Neural progenitor cell (in vitro differentiated cells): ENCODE data around the gene CDC14A. TPM values are rescaled to one million over a fixed set of nuclear protein-coding genes. Genes with fewer than 3 reads are reported as not detected.

Experiments used
- DNase-seq: peaks from one replicate; pipeline ENCODE4 v3.0.0-alpha.2; 2016; ENCODE audit warnings: low spot score
- H2AFZ ChIP-seq: fragments of 200-600 bp; sonication (generic); replicated peaks from 2 replicates; pipeline ENCODE4 v1.6.1; 2016; ENCODE audit warnings: antibody characterized with exemption
- H3F3A ChIP-seq: fragments of 200-600 bp; sonication (generic); 2 replicates; pipeline ENCODE4 v1.6.1; 2016; ENCODE audit warnings: antibody characterized with exemption, low read depth
- H3K27ac ChIP-seq: fragments of 200-600 bp; sonication (generic); 2 replicates; pipeline ENCODE4 v1.5.1; 2016; ENCODE audit warnings: mild to moderate bottlenecking
- H3K27me3 ChIP-seq: fragments of 200-600 bp; sonication (generic); 2 replicates; pipeline ENCODE4 v1.6.1; 2016; ENCODE audit warnings: mild to moderate bottlenecking, moderate library complexity
- H3K36me3 ChIP-seq: fragments of 200-600 bp; sonication (generic); 2 replicates; pipeline ENCODE4 v1.5.1; 2016
- H3K4me1 ChIP-seq: fragments of 200-600 bp; sonication (generic); 2 replicates; pipeline ENCODE4 v1.6.1; 2016; ENCODE audit warnings: mixed run types
- H3K4me2 ChIP-seq: fragments of 200-600 bp; sonication (generic); 2 replicates; pipeline ENCODE4 v1.6.1; 2016
- H3K4me3 ChIP-seq: fragments of 200-600 bp; sonication (generic); 2 replicates; pipeline ENCODE4 v1.5.1; 2016
- H3K79me2 ChIP-seq: fragments of 200-600 bp; sonication (generic); 2 replicates; pipeline ENCODE4 v1.6.1; 2016; ENCODE audit warnings: low read depth
- H3K9ac ChIP-seq: fragments of 200-600 bp; sonication (generic); 2 replicates; pipeline ENCODE4 v1.6.1; 2016
- H3K9me3 ChIP-seq: fragments of 200-600 bp; sonication (generic); 2 replicates; pipeline ENCODE4 v1.5.1; 2016; ENCODE audit warnings: low read depth
- H4K20me1 ChIP-seq: fragments of 200-600 bp; sonication (generic); 2 replicates; pipeline ENCODE4 v1.6.1; 2016; ENCODE audit warnings: low read depth
- H3K27ac Mint-ChIP-seq: 3 replicates; pipeline ENCODE4 v1.8.0; 2021; ENCODE audit warnings: mixed read lengths
- H3K27me3 Mint-ChIP-seq: 2 replicates; pipeline ENCODE4 v1.8.0; 2022; ENCODE audit warnings: low read depth, mild to moderate bottlenecking, inconsistent platforms, moderate library complexity, mixed read lengths; ENCODE audit not compliant: insufficient read depth
- H3K36me3 Mint-ChIP-seq: 3 replicates; pipeline ENCODE4 v1.8.0; 2021; ENCODE audit warnings: mixed read lengths
- H3K4me1 Mint-ChIP-seq: 3 replicates; pipeline ENCODE4 v1.8.0; 2021; ENCODE audit warnings: mixed read lengths
- H3K4me3 Mint-ChIP-seq: 3 replicates; pipeline ENCODE4 v1.8.0; 2021; ENCODE audit warnings: mild to moderate bottlenecking, moderate library complexity, mixed read lengths
- H3K9me3 Mint-ChIP-seq: 3 replicates; pipeline ENCODE4 v1.8.0; 2020; ENCODE audit warnings: mixed read lengths
- CTCF ChIP-seq: fragments of 200-600 bp; sonication (generic); IDR thresholded peaks from 2 replicates; pipeline ENCODE4 v1.5.1; 2017; ENCODE audit warnings: antibody characterized with exemption, mild to moderate bottlenecking
- EZH2 ChIP-seq: fragments of 200-600 bp; sonication (generic); IDR thresholded peaks from 2 replicates; pipeline ENCODE4 v1.6.1; 2017; ENCODE audit warnings: antibody characterized with exemption, mild to moderate bottlenecking, moderate library complexity
- EZH2phosphoT487 ChIP-seq: fragments of 200-600 bp; sonication (generic); IDR thresholded peaks from 2 replicates; pipeline ENCODE4 v1.6.1; 2017; ENCODE audit warnings: antibody characterized with exemption
- total RNA-seq: library from RNA; depleted of rRNA; stranded (reverse); fragments of >200 nt; gene quantifications from 2 replicates; pipeline ENCODE4 v1.2.3, GENCODE V29; 2015; ENCODE audit warnings: low replicate concordance

Gene CDC14A
- total RNA-seq, 1 donor from 2014 or later: 37.0 TPM

- no peaks in the 10 kb centered on the region for H3K4me1 Mint-ChIP-seq
- H3K9me3 ChIP-seq: no peaks in the 10 kb centered on the region
- H3K36me3 ChIP-seq: no peaks in the 10 kb centered on the region
- H3K27ac ChIP-seq: no peak overlapping the region
- H3K9ac ChIP-seq: no peak overlapping the region
- no peak overlapping the region for H3K27ac Mint-ChIP-seq
- no peak for DNase-seq
- H3K4me3 ChIP-seq: no peak overlapping the region
- peaks cover 2% of the 10 kb centered on the region for H3K36me3 Mint-ChIP-seq
- no peaks in the 10 kb centered on the region for H3K79me2 ChIP-seq
- no peaks in the 10 kb centered on the region for H3K27me3 ChIP-seq
- H3K27me3 Mint-ChIP-seq: no peaks in the 10 kb centered on the region
- H2AFZ ChIP-seq: no peak overlapping the region
- H3F3A ChIP-seq: no peaks in the 10 kb centered on the region
- H4K20me1 ChIP-seq: no peaks in the 10 kb centered on the region
- no peak overlapping the region for H3K4me2 ChIP-seq
- no peak for TF ChIP-seq EZH2phosphoT487
- no peak for TF ChIP-seq EZH2
- no peak for TF ChIP-seq CTCF
- H3K4me1 ChIP-seq: no peaks in the 10 kb centered on the region
- no peaks in the 10 kb centered on the region for H3K9me3 Mint-ChIP-seq
- no peak overlapping the region for H3K4me3 Mint-ChIP-seq
Measured at GRCh38 chr1:100445565-100445964, 93.3 kb downstream of the CDC14A start.

GRCh38 chr1:100448366-100448765, 96.1 kb downstream of the CDC14A start:
- no peaks in the 10 kb centered on the region for H3K36me3 ChIP-seq
- Mint-ChIP-seq H3K36me3 (peaks cover 6% of the 10 kb centered on the region), H3K4me3 (no peak overlapping the region), H3K9me3 (no peaks in the 10 kb centered on the region), H3K27ac (no peak overlapping the region), H3K27me3 (no peaks in the 10 kb centered on the region), H3K4me1 (no peaks in the 10 kb centered on the region)
- H3K79me2 ChIP-seq: no peaks in the 10 kb centered on the region
- H3K27ac ChIP-seq: no peak overlapping the region
- no peaks in the 10 kb centered on the region for H4K20me1 ChIP-seq
- H3K27me3 ChIP-seq: no peaks in the 10 kb centered on the region
- no peak for TF ChIP-seq EZH2phosphoT487
- no peak for TF ChIP-seq EZH2
- TF ChIP-seq CTCF: no peak
- no peak overlapping the region for H3K4me3 ChIP-seq
- no peaks in the 10 kb centered on the region for H3F3A ChIP-seq
- DNase-seq: no peak
- no peaks in the 10 kb centered on the region for H3K9me3 ChIP-seq
- no peaks in the 10 kb centered on the region for H3K4me1 ChIP-seq
- no peak overlapping the region for H2AFZ ChIP-seq
- no peak overlapping the region for H3K4me2 ChIP-seq
- H3K9ac ChIP-seq: no peak overlapping the region

GRCh38 chr1:100449477-100449876, 97.2 kb downstream of the CDC14A start:
- Mint-ChIP-seq H3K27ac (no peak overlapping the region), H3K4me3 (no peak overlapping the region), H3K36me3 (peaks cover 5% of the 10 kb centered on the region), H3K9me3 (no peaks in the 10 kb centered on the region), H3K27me3 (no peaks in the 10 kb centered on the region), H3K4me1 (no peaks in the 10 kb centered on the region)
- H3K79me2 ChIP-seq: no peaks in the 10 kb centered on the region
- no peaks in the 10 kb centered on the region for H3K27me3 ChIP-seq
- no peaks in the 10 kb centered on the region for H4K20me1 ChIP-seq
- DNase-seq: no peak
- TF ChIP-seq CTCF (no peak), EZH2 (no peak), EZH2phosphoT487 (no peak)
- H3K36me3 ChIP-seq: no peaks in the 10 kb centered on the region
- no peak overlapping the region for H3K9ac ChIP-seq
- no peak overlapping the region for H3K4me2 ChIP-seq
- no peaks in the 10 kb centered on the region for H3F3A ChIP-seq
- H2AFZ ChIP-seq: no peak overlapping the region
- no peaks in the 10 kb centered on the region for H3K9me3 ChIP-seq
- no peak overlapping the region for H3K4me3 ChIP-seq
- H3K27ac ChIP-seq: no peak overlapping the region
- no peaks in the 10 kb centered on the region for H3K4me1 ChIP-seq

DNA sequence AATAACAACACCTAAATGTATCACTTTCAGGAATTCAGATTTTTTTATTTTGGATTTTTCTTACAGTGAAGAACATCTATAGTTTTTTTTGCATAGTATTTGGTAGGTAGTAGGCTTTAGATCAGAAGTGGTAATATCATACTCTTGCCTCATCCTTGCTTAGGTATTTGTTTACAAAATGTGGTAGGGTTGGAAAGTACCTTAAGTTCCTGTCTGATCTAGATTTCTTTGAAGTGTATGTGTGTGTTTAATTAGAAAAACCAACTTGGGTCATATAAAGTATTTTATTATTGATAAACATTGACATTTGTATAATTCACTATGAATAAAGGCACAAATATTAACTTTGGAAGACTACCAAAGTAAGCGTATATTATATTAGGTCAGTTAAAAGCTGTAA, 100.3 kb downstream of the CDC14A start:
- no peak overlapping the region for H3K27ac ChIP-seq
- H3K27ac Mint-ChIP-seq: no peak overlapping the region
- H3K4me1 ChIP-seq: no peaks in the 10 kb centered on the region
- H4K20me1 ChIP-seq: no peaks in the 10 kb centered on the region
- H3K4me3 ChIP-seq: no peak overlapping the region
- no peak overlapping the region for H3K4me2 ChIP-seq
- H3K4me1 Mint-ChIP-seq: no peaks in the 10 kb centered on the region
- no peaks in the 10 kb centered on the region for H3K27me3 Mint-ChIP-seq
- no peaks in the 10 kb centered on the region for H3F3A ChIP-seq
- H3K9me3 Mint-ChIP-seq: no peaks in the 10 kb centered on the region
- H3K36me3 Mint-ChIP-seq: peaks cover 4% of the 10 kb centered on the region
- no peak overlapping the region for H2AFZ ChIP-seq
- no peak overlapping the region for H3K4me3 Mint-ChIP-seq
- DNase-seq: no peak
- H3K79me2 ChIP-seq: no peaks in the 10 kb centered on the region
- TF ChIP-seq EZH2phosphoT487: no peak
- no peak for TF ChIP-seq EZH2
- TF ChIP-seq CTCF: no peak
- H3K36me3 ChIP-seq: no peaks in the 10 kb centered on the region
- H3K27me3 ChIP-seq: no peaks in the 10 kb centered on the region
- no peak overlapping the region for H3K9ac ChIP-seq
- H3K9me3 ChIP-seq: no peaks in the 10 kb centered on the region
